Measurements from ENCODE around the gene UMAD1.

The UMAD1 gene

GRCh38 chr7:7889791-7890568 lies 249.4 kb downstream of the UMAD1 start:
- TF ChIP-seq POLR2AphosphoS5 (IDR thresholded peaks at IDR 0.05; ENCODE audit: low read depth, low read length) (no peak), SIN3A (IDR thresholded peaks at IDR 0.05; ENCODE audit: borderline replicate concordance, insufficient read depth, low read length) (no peak), FOXP2 (optimal IDR thresholded peaks at IDR 0.05; ENCODE audit: borderline replicate concordance, extremely low read depth, extremely low read length, insufficient read depth) (no peak), TAF1 (IDR thresholded peaks at IDR 0.05; ENCODE audit: borderline replicate concordance, insufficient read depth, low read length) (no peak)
- TF ChIP-seq, protein P1, sequence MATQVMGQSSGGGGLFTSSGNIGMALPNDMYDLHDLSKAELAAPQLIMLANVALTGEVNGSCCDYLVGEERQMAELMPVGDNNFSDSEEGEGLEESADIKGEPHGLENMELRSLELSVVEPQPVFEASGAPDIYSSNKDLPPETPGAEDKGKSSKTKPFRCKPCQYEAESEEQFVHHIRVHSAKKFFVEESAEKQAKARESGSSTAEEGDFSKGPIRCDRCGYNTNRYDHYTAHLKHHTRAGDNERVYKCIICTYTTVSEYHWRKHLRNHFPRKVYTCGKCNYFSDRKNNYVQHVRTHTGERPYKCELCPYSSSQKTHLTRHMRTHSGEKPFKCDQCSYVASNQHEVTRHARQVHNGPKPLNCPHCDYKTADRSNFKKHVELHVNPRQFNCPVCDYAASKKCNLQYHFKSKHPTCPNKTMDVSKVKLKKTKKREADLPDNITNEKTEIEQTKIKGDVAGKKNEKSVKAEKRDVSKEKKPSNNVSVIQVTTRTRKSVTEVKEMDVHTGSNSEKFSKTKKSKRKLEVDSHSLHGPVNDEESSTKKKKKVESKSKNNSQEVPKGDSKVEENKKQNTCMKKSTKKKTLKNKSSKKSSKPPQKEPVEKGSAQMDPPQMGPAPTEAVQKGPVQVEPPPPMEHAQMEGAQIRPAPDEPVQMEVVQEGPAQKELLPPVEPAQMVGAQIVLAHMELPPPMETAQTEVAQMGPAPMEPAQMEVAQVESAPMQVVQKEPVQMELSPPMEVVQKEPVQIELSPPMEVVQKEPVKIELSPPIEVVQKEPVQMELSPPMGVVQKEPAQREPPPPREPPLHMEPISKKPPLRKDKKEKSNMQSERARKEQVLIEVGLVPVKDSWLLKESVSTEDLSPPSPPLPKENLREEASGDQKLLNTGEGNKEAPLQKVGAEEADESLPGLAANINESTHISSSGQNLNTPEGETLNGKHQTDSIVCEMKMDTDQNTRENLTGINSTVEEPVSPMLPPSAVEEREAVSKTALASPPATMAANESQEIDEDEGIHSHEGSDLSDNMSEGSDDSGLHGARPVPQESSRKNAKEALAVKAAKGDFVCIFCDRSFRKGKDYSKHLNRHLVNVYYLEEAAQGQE (IDR thresholded peaks at IDR 0.05; ENCODE audit: insufficient read depth in 1 of 2, low read depth in 2 of 2, low read length in 2 of 2) = no peak

DNA sequence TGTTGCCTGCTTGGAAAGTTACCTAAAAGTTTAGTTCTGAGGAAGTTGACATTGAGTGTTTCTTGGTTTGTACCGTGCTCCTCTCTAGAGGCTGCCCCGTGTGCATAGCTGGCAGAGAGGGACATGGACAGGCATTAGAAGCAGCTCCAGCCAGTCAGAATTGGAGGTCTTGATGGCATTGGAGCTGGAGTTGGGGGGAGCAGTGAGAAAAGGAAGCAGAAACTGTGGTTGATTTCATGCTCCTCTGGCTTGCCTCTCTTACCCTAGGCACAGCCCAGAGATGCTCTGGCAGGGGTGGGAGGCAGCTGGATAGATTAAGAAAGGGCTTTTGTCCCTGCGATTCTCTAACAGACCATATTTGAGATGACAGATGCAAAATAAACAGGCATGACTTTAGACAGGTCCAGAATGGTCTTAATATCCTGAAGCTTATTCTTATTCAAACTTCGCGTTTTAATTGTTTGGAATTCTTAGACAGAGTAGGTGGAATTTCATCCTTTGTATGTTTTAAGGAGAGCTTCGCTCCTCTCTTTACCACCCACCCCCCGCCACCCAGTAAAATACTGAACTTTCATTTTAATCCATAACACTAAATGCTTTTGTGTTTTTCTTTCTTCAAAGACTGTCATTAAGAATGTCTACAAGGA lies 254.6 kb downstream of the UMAD1 start:
- TF ChIP-seq SIN3A (IDR thresholded peaks at IDR 0.05; ENCODE audit: borderline replicate concordance, insufficient read depth, low read length) = no peak
- no peak for TF ChIP-seq POLR2AphosphoS5 (IDR thresholded peaks at IDR 0.05; ENCODE audit: low read depth, low read length)
- TF ChIP-seq, protein P1 (IDR thresholded peaks at IDR 0.05; ENCODE audit: insufficient read depth in 1 of 2, low read depth in 2 of 2, low read length in 2 of 2) = no peak
- no peak for TF ChIP-seq FOXP2 (optimal IDR thresholded peaks at IDR 0.05; ENCODE audit: borderline replicate concordance, extremely low read depth, extremely low read length, insufficient read depth)
- no peak for TF ChIP-seq TAF1 (IDR thresholded peaks at IDR 0.05; ENCODE audit: borderline replicate concordance, insufficient read depth, low read length)

DNA sequence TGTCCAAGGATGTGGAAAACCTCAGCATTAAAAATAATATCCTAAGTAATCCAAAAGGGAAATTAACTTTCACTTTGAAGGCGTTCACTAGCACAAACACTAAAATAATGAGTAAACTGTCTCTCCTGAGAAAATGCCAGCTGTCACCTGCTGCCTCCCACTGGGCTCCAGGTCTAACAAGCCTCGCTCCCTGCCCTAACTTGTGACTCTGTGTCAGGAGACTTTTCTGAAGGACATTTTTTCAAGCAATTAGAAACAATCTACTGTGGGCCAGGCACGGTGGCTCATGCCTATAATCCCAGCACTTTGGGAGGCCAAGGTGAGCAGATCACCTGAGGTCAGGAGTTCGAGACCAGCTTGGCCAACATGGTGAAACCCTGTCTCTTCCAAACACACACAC lies 255.2 kb downstream of the UMAD1 start:
- no peak for TF ChIP-seq SIN3A (IDR thresholded peaks at IDR 0.05; ENCODE audit: borderline replicate concordance, insufficient read depth, low read length)
- no peak for TF ChIP-seq FOXP2 (optimal IDR thresholded peaks at IDR 0.05; ENCODE audit: borderline replicate concordance, extremely low read depth, extremely low read length, insufficient read depth)
- TF ChIP-seq TAF1 (IDR thresholded peaks at IDR 0.05; ENCODE audit: borderline replicate concordance, insufficient read depth, low read length) = no peak
- TF ChIP-seq, protein P1 (IDR thresholded peaks at IDR 0.05; ENCODE audit: insufficient read depth in 1 of 2, low read depth in 2 of 2, low read length in 2 of 2) = no peak

DNA sequence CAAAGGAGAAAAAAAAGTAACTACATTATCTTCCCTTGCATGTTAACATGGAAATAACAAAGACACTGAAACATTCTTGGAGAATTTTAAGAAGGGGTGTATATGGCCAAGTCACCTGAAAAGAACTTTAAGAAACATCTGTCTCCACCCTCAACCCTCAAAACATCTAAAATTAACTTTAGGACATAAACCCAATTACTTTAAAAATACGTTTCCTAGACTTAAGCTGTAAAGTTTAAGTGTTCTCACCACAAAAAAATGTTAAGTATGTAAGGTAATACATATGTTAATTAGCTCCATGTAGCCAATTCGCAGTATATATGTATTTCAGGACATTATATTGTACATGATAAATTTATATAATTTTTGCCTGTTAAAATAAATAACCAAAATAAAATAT lies 257.0 kb downstream of the UMAD1 start:
- TF ChIP-seq TAF1 (IDR thresholded peaks at IDR 0.05; ENCODE audit: borderline replicate concordance, insufficient read depth, low read length) (no peak), FOXP2 (optimal IDR thresholded peaks at IDR 0.05; ENCODE audit: borderline replicate concordance, extremely low read depth, extremely low read length, insufficient read depth) (no peak), POLR2AphosphoS5 (IDR thresholded peaks at IDR 0.05; ENCODE audit: low read depth, low read length) (no peak), SIN3A (IDR thresholded peaks at IDR 0.05; ENCODE audit: borderline replicate concordance, insufficient read depth, low read length) (no peak)
- TF ChIP-seq, protein P1 (IDR thresholded peaks at IDR 0.05; ENCODE audit: insufficient read depth in 1 of 2, low read depth in 2 of 2, low read length in 2 of 2) = no peak
